K562 (cell line): ENCODE results near the gene KLHL29. TPM values are rescaled to one million over a fixed set of nuclear protein-coding genes. Genes with fewer than 3 reads are reported as not detected.

Experiments
- ATAC-seq: fragments of 200-7000 bp; cut with Tn5 transposase; 3 replicates; pipeline ENCODE4 v1.9.1; 2020; ENCODE audit warnings: moderate library complexity
- BruUV-seq: library from RNA; stranded (reverse); fragments of 400-500 nt; replicated peaks from 2 replicates; lab custom pipeline; 2021; lab: Mats Ljungman, UMichigan
- CTCF ChIA-PET: fragments of 300-600 bp; formaldehyde crosslinking; extraction: SDS; loops from one replicate; lab custom pipeline; 2021; ENCODE audit warnings: low intra/inter-chr PET ratio; lab: Yijun Ruan, JAX
- POLR2A ChIA-PET: fragments of 300-600, 350-650 bp; sonication (Branson Sonifier 250); formaldehyde crosslinking; extraction: SDS; loops from one replicate; lab custom pipeline; 2021; ENCODE audit warnings: antibody characterized with exemption, inconsistent platforms; lab: Yijun Ruan, JAX
- DNase-seq, 4 experiments: peaks; one replicate each; pipeline versions ENCODE4 v3.0.0 to v3.0.0-alpha.2; 2011 to 2018; ENCODE audit warnings: low spot score in 3 of 4, mixed read lengths in 3 of 4; ENCODE audit errors: extremely low read depth in 1 of 4
- FAIRE-seq: peaks from 2 replicates; lab custom pipeline; 2011; peaks lifted over from hg19 to GRCh38; lab: Jason Lieb, UNC
- H2AFZ ChIP-seq: 2 replicates; pipeline ENCODE4 v1.6.0; 2011; ENCODE audit warnings: low read depth, low read length, control low read depth, inconsistent platforms
- H3K27ac ChIP-seq: fragments of 200-600 bp; 3 replicates; pipeline ENCODE4 v1.8.0; 2011; ENCODE audit warnings: low read depth, mild to moderate bottlenecking, control low read depth, inconsistent platforms, low read length, moderate library complexity, mixed read lengths; ENCODE audit errors: extremely low read depth
- H3K27me3 ChIP-seq, 2 experiments: fragments of 300-600 bp in 1 of 2; 2 replicates in 1 of 2; 3 replicates in 1 of 2; pipeline versions ENCODE4 v1.6.0 to v1.8.0; 2011; ENCODE audit warnings: inconsistent platforms in 2 of 2, low read length in 2 of 2, mild to moderate bottlenecking in 1 of 2, mixed read lengths in 1 of 2, moderate library complexity in 1 of 2; ENCODE audit not compliant: control insufficient read depth in 2 of 2, insufficient read depth in 2 of 2
- H3K36me3 ChIP-seq: fragments of 300-600 bp; 3 replicates; pipeline ENCODE4 v1.8.0; 2011; ENCODE audit warnings: mild to moderate bottlenecking, low read length, inconsistent platforms; ENCODE audit not compliant: control insufficient read depth, insufficient read depth
- H3K4me1 ChIP-seq, 2 experiments: fragments of 200-600 bp in 1 of 2; replicated peaks in 1 of 2; 2 replicates in 1 of 2; 3 replicates in 1 of 2; pipeline versions ENCODE4 v1.5.1 to v1.8.0; 2011; ENCODE audit warnings: inconsistent platforms in 2 of 2, low read length in 2 of 2, mild to moderate bottlenecking in 1 of 2, mixed read lengths in 1 of 2, moderate library complexity in 1 of 2; ENCODE audit not compliant: control insufficient read depth in 2 of 2, insufficient read depth in 2 of 2
- H3K4me2 ChIP-seq: 2 replicates; pipeline ENCODE4 v1.6.1; 2011; ENCODE audit warnings: low read length, control low read depth, inconsistent platforms, mixed read lengths; ENCODE audit not compliant: insufficient read depth
- H3K4me3 ChIP-seq: fragments of 200-600 bp; sonication (generic), shearing (Covaris generic); 2 replicates; pipeline ENCODE4 v1.5.1; 2016; ENCODE audit warnings: control low read depth, inconsistent platforms
- H3K79me2 ChIP-seq: fragments of 200-600 bp; 3 replicates; pipeline ENCODE4 v1.8.0; 2011; ENCODE audit warnings: low read length, inconsistent platforms; ENCODE audit not compliant: control insufficient read depth, insufficient read depth
- H3K9ac ChIP-seq, 2 experiments: 2 replicates each; pipeline versions ENCODE4 v1.6.0 to v1.6.1; 2011; ENCODE audit warnings: low read depth in 2 of 2, low read length in 2 of 2, control low read depth in 1 of 2, inconsistent platforms in 1 of 2, mild to moderate bottlenecking in 1 of 2, mixed read lengths in 1 of 2; ENCODE audit not compliant: insufficient read depth in 1 of 2
- H3K9me1 ChIP-seq: one replicate; pipeline ENCODE4 v1.6.0; 2011; ENCODE audit warnings: inconsistent platforms, mild to moderate bottlenecking, low read length, moderate library complexity; ENCODE audit not compliant: control insufficient read depth, insufficient read depth
- H3K9me3 ChIP-seq: replicated peaks from 2 replicates; pipeline ENCODE4 v1.5.1; 2011; ENCODE audit warnings: low read depth, low read length, inconsistent platforms; ENCODE audit not compliant: control insufficient read depth, insufficient read depth
- H4K20me1 ChIP-seq: replicated peaks from 2 replicates; pipeline ENCODE4 v1.6.1; 2011; ENCODE audit warnings: low read length, inconsistent platforms, mixed read lengths; ENCODE audit not compliant: control insufficient read depth, insufficient read depth
- CEBPG ChIP-seq, 3 experiments: fragments of 200-800 bp in 1 of 3; sonication (Bioruptor generic) in 1 of 3; sonication (generic) in 1 of 3; formaldehyde crosslinking in 1 of 3; IDR thresholded peaks in 2 of 3; conservative IDR thresholded peaks in 1 of 3; 2 replicates each; pipeline versions ENCODE4 v1.6.1 to v1.8.0; 2016 to 2022; ENCODE audit warnings: missing compliant biosample characterization in 2 of 3, missing genetic modification characterization in 2 of 3, mild to moderate bottlenecking in 1 of 3, missing genetic modification reagents in 1 of 3
- KAT7 ChIP-seq: sonication (generic); formaldehyde crosslinking; IDR thresholded peaks from 2 replicates; pipeline ENCODE4 v1.8.0; 2022; ENCODE audit warnings: missing genetic modification reagents, mild to moderate bottlenecking, borderline replicate concordance
- MCM7 ChIP-seq, 2 experiments: fragments of 450-650 bp; IDR thresholded peaks; 2 replicates each; pipeline ENCODE4 v1.6.1; 2016 to 2018
- ZNF121 ChIP-seq: sonication (generic); formaldehyde crosslinking; conservative IDR thresholded peaks from 2 replicates; pipeline ENCODE4 v1.8.0; 2022; ENCODE audit warnings: missing genetic modification reagents
- ZNF143 ChIP-seq: sonication (generic); formaldehyde crosslinking; IDR thresholded peaks from 2 replicates; pipeline ENCODE4 v1.9.0; 2022; ENCODE audit warnings: mild to moderate bottlenecking, missing genetic modification reagents
- ZNF184 ChIP-seq: sonication (generic); formaldehyde crosslinking; IDR thresholded peaks from 2 replicates; pipeline ENCODE4 v1.5.0; 2020; ENCODE audit warnings: missing genetic modification reagents
- ZNF76 ChIP-seq: fragments of 250-450 bp; sonication (Bioruptor Pico); IDR thresholded peaks from 2 replicates; pipeline ENCODE4 v1.4.0; 2020; ENCODE audit warnings: mild to moderate bottlenecking, moderate library complexity, borderline replicate concordance
- WGBS: fragments of 100-300 bp; shearing (Covaris generic); methylation state at CpG from one replicate; pipeline ENCODE4 v1.1.6; 2016; ENCODE audit warnings: low coverage, mixed read lengths; ENCODE audit not compliant: insufficient coverage; ENCODE audit errors: missing lambda C conversion rate; 5-methylcytosine and 5-hydroxymethylcytosine counted together
- in situ Hi-C: fragments of 300-500 bp; cut with MboI; formaldehyde crosslinking; loops from 4 replicates; pipeline ENCODE4 v1.15.0; 2018; ENCODE audit warnings: inconsistent platforms, mixed read lengths
- intact Hi-C: fragments of 100-400 bp; cut with micrococcal nuclease; formaldehyde crosslinking; loops from 2 replicates; pipeline ENCODE4 v1.14.2; 2022
- polyA plus RNA-seq, 8 experiments: library from polyadenylated mRNA; depleted of rRNA in 4 of 8; stranded (reverse) in 5 of 8; unstranded in 3 of 8; fragments of >200 nt; fragmentation: Nextera tagmentation in 2 of 8; fragmentation: Illumina TruSeq in 1 of 8; extraction: Ambion mirVana in 2 of 8; extraction: Trizol in 1 of 8; gene quantifications; 2 replicates each; pipeline versions ENCODE4 v1.2.1 to v1.2.3, GENCODE V29; 2011 to 2014; ENCODE audit warnings: inconsistent platforms in 1 of 8, missing spikeins in 1 of 8
- total RNA-seq, 7 experiments: library from RNA; depleted of rRNA in 6 of 7; stranded (reverse); fragments of >200 nt in 6 of 7; fragmentation: Illumina TruSeq in 2 of 7; extraction: Trizol in 2 of 7; gene quantifications; 2 replicates each; pipeline versions ENCODE4 v1.2.1 to v1.2.3, GENCODE V29; 2011 to 2021; ENCODE audit warnings: low replicate concordance in 1 of 7
- TF ChIP-seq, protein P1 (sequence below): fragments of 250-450 bp; sonication (Bioruptor Pico); IDR thresholded peaks from 2 replicates; pipeline ENCODE4 v1.8.0; 2021; ENCODE audit warnings: moderate library complexity, mild to moderate bottlenecking, inconsistent platforms

Gene KLHL29
- total and polyA plus RNA-seq, 9 of the 15 experiments (the other 6 are each of a cell fraction or from before 2014, with no cell fraction given): 0.03 to 0.31 (median 0.08) TPM; not detected in 1

- no peaks in the 10 kb centered on the region for H3K4me1 ChIP-seq
- H3K79me2 ChIP-seq: no peaks in the 10 kb centered on the region
- H3K27me3 ChIP-seq: no peaks in the 10 kb centered on the region
- no peak for DNase-seq
- H3K9me3 ChIP-seq: peaks cover 2% of the 10 kb centered on the region; the same call in 1 of the 2 replicates
- no peaks in the 10 kb centered on the region for H4K20me1 ChIP-seq
- POLR2A ChIA-PET: interaction anchor here (0.6 kb wide), 1 partner anchor 328 kb away, joined by 3 read pairs; no protein-coding TSS in a partner anchor
- H3K4me3 ChIP-seq: no peak overlapping the region
- CTCF ChIA-PET: no interaction called here
- in situ Hi-C loops (no loop called here), intact Hi-C loops (no loop called here)
- no peak for FAIRE-seq
- no peak overlapping the region for H3K4me2 ChIP-seq
- no peak overlapping the region for H3K27ac ChIP-seq
- TF ChIP-seq ZNF121 (no peak), ZNF143 (CRISPR knock-in tag) (no peak), KAT7 (CRISPR knock-in tag) (no peak), ZNF76 (CRISPR knock-in tag) (no peak), ZNF184 (no peak), CEBPG (CRISPR knock-in tag; IDR thresholded peaks at IDR 0.05) (no peak), CEBPG (tag; conservative IDR thresholded peaks at IDR 0.05 in 1 of 2, IDR thresholded peaks at IDR 0.05 in 1 of 2) (no peak), MCM7 (IDR thresholded peaks at IDR 0.05) (no peak)
- TF ChIP-seq, protein P1, sequence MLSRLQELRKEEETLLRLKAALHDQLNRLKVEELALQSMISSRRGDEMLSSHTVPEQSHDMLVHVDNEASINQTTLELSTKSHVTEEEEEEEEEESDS (CRISPR knock-in tag): no peak
- TF ChIP-seq, all 486 proteins: peak for 0
- Histone ChIP-seq H3K36me3 (no peaks in the 10 kb centered on the region), H3K9ac (no peak overlapping the region), H2AFZ (no peak overlapping the region), H3K9me1 (no peaks in the 10 kb centered on the region)
- no TSS peak for BruUV-seq
- WGBS: 48% methylated on average over 5 of the region's 5 CpGs
- no peak for ATAC-seq
These were observed 334.7 kb downstream of the KLHL29 start for GRCh38 chr2:23719716-23720115.
